ENCODE results near the gene TNNT1. TPM values are rescaled to one million over a fixed set of nuclear protein-coding genes. Genes with fewer than 3 reads are reported as not detected.

The TNNT1 gene
- total RNA-seq, 1 experiment from 2014 or later: 116 TPM

- in situ Hi-C loops (cut with HindIII; ENCODE audit: low pct_unique_long_range_greater_than_20kb, low sequenced_read_pairs) (no loop called here), intact Hi-C loops (cut with micrococcal nuclease; ENCODE audit: unreplicated experiment) (no loop called here)
- Histone ChIP-seq H3K9me3 (ENCODE audit: control insufficient read depth, insufficient read depth, low read depth, low read length) (no peaks in the 10 kb centered on the region), H3K4me1 (ENCODE audit: control insufficient read depth, insufficient read depth, low read length) (peaks cover 14% of the 10 kb centered on the region; the same call in 1 of the 2 replicates), H3K4me3 (ENCODE audit: low read depth in 2 of 2, low read length in 2 of 2) (no peak overlapping the region), H3K27ac (ENCODE audit: low read length) (no peak overlapping the region), H3K27me3 (ENCODE audit: control insufficient read depth, insufficient read depth, low read length) (no peaks in the 10 kb centered on the region), H3K36me3 (ENCODE audit: control insufficient read depth, insufficient read depth, low read length) (peaks cover 2% of the 10 kb centered on the region; the same call in 1 of the 2 replicates)
- DNase-seq (ENCODE audit: low read depth, low spot score) (no peak), ATAC-seq (peak; percentile 60)
- BruUV-seq (replicated peaks): no TSS peak
- CTCF ChIA-PET: interaction anchor here (0.6 to 0.8 kb wide), 3 partner anchors 9 to 423 kb away, joined by 3 to 7 read pairs (median 4); no protein-coding TSS in a partner anchor
- POLR2A ChIA-PET: interaction anchor here (0.5 kb wide), 1 partner anchor 516 kb away, joined by 3 read pairs; no protein-coding TSS in a partner anchor
- TF ChIP-seq POLR2AphosphoS5 (IDR thresholded peaks at IDR 0.05; ENCODE audit: low read depth, low read length) (no peak), REST (IDR thresholded peaks at IDR 0.05; ENCODE audit: insufficient read depth in 1 of 2, low read depth in 2 of 2, low read length in 1 of 2) (no peak), CTCF (IDR thresholded peaks at IDR 0.05) (peak; percentile 97), SIN3A (IDR thresholded peaks at IDR 0.05; ENCODE audit: borderline replicate concordance, insufficient read depth, low read depth, low read length) (no peak), TCF7L2 (IDR thresholded peaks at IDR 0.05; ENCODE audit: low read depth, low read length) (no peak)
Measured at GRCh38 chr19:55088543-55089341, 60.3 kb downstream of the TNNT1 start.

- no peak for DNase-seq (ENCODE audit: low read depth, low spot score)
- Histone ChIP-seq H3K27me3 (ENCODE audit: control insufficient read depth, insufficient read depth, low read length) (no peaks in the 10 kb centered on the region), H3K4me3 (ENCODE audit: low read depth in 2 of 2, low read length in 2 of 2) (no peak overlapping the region), H3K9me3 (ENCODE audit: control insufficient read depth, insufficient read depth, low read depth, low read length) (no peaks in the 10 kb centered on the region), H3K4me1 (ENCODE audit: control insufficient read depth, insufficient read depth, low read length) (peaks cover 14% of the 10 kb centered on the region; the same call in 1 of the 2 replicates), H3K27ac (ENCODE audit: low read length) (no peak overlapping the region), H3K36me3 (ENCODE audit: control insufficient read depth, insufficient read depth, low read length) (peaks cover 2% of the 10 kb centered on the region; the same call in 1 of the 2 replicates)
- intact Hi-C loops (cut with micrococcal nuclease; ENCODE audit: unreplicated experiment): no loop called here
- no peak for TF ChIP-seq TCF7L2 (IDR thresholded peaks at IDR 0.05; ENCODE audit: low read depth, low read length)
- no peak for TF ChIP-seq SIN3A (IDR thresholded peaks at IDR 0.05; ENCODE audit: borderline replicate concordance, insufficient read depth, low read depth, low read length)
- no peak for TF ChIP-seq REST (IDR thresholded peaks at IDR 0.05; ENCODE audit: insufficient read depth in 1 of 2, low read depth in 2 of 2, low read length in 1 of 2)
- no peak for TF ChIP-seq CTCF (IDR thresholded peaks at IDR 0.05)
- no peak for TF ChIP-seq POLR2AphosphoS5 (IDR thresholded peaks at IDR 0.05; ENCODE audit: low read depth, low read length)
- no TSS peak for BruUV-seq (replicated peaks)
- no peak for ATAC-seq
- ChIA-PET POLR2A (no interaction called here), CTCF (interaction anchor here (0.6 to 0.8 kb wide), 3 partner anchors 8 to 424 kb away, joined by 3 to 7 read pairs (median 4); no protein-coding TSS in a partner anchor)
- in situ Hi-C loops (cut with HindIII; ENCODE audit: low pct_unique_long_range_greater_than_20kb, low sequenced_read_pairs): no loop called here
Measured at GRCh38 chr19:55088021-55088451, 61.0 kb downstream of the TNNT1 start.
